ENCODE data around the gene SPIRE1.
"Not testable (repeated sequence)": the region's sequence is repeated elsewhere in the genome, so short reads cannot be mapped to it uniquely, and the experiment has no call there.

The SPIRE1 gene

GRCh38 chr18:12441475-12442034 is 216.4 kb downstream of the SPIRE1 start:
- DNase-seq = no peak

- DNase-seq = no peak
These were observed 219.7 kb downstream of the SPIRE1 start for GRCh38 chr18:12438257-12438656.

GRCh38 chr18:12435867-12436266 is 222.0 kb downstream of the SPIRE1 start:
- DNase-seq = no peak

GRCh38 chr18:12434541-12434929 is 223.4 kb downstream of the SPIRE1 start:
- DNase-seq = no peak

- DNase-seq = no peak
These were observed 223.9 kb downstream of the SPIRE1 start for GRCh38 chr18:12433829-12434540.

GRCh38 chr18:12432881-12433280 is 225.0 kb downstream of the SPIRE1 start:
- DNase-seq = no peak

- no peak for DNase-seq
These were observed 225.7 kb downstream of the SPIRE1 start for GRCh38 chr18:12432196-12432595.

- no peak for DNase-seq
These were observed 226.3 kb downstream of the SPIRE1 start for GRCh38 chr18:12431561-12431960.

GRCh38 chr18:12430137-12430990 is 227.5 kb downstream of the SPIRE1 start:
- DNase-seq = no peak

- DNase-seq = no peak
These were observed 228.4 kb downstream of the SPIRE1 start for GRCh38 chr18:12429556-12429955.

- no peak for DNase-seq
These were observed 229.0 kb downstream of the SPIRE1 start for GRCh38 chr18:12428923-12429322.

GRCh38 chr18:12426924-12427323 is 231.0 kb downstream of the SPIRE1 start:
- DNase-seq = no peak

GRCh38 chr18:12424252-12424651 is 233.7 kb downstream of the SPIRE1 start:
- DNase-seq = no peak

- no peak for DNase-seq
These were observed 234.1 kb downstream of the SPIRE1 start for GRCh38 chr18:12423820-12424219.

- DNase-seq = no peak
These were observed 234.5 kb downstream of the SPIRE1 start for GRCh38 chr18:12423393-12423792.

- no peak for DNase-seq
These were observed 235.0 kb downstream of the SPIRE1 start for GRCh38 chr18:12422936-12423335.

GRCh38 chr18:12421732-12422131 is 236.2 kb downstream of the SPIRE1 start:
- DNase-seq = no peak

- DNase-seq = no peak
These were observed 237.0 kb downstream of the SPIRE1 start for GRCh38 chr18:12420821-12421421.

GRCh38 chr18:12417687-12418086 is 240.2 kb downstream of the SPIRE1 start:
- DNase-seq = no peak

GRCh38 chr18:12416098-12416729 is 241.7 kb downstream of the SPIRE1 start:
- no peak for DNase-seq

- DNase-seq = no peak
These were observed 246.5 kb downstream of the SPIRE1 start for GRCh38 chr18:12411456-12411855.

GRCh38 chr18:12410747-12411146 is 247.2 kb downstream of the SPIRE1 start:
- DNase-seq = not testable (repeated sequence)

GRCh38 chr18:12410081-12410481 is 247.8 kb downstream of the SPIRE1 start:
- no peak for DNase-seq

Measured in activated CD4-positive, alpha-beta T cell treated with anti-CD3 and anti-CD28 coated beads for 4 hours (primary cell).